NCI-H524 treated with DMSO at 0.1 percent for 48 hours (cell line): Measurements from ENCODE around the gene SESTD1.

Experiments used
- DNase-seq: peaks from one replicate; lab custom pipeline; 2025; lab: John Stamatoyannopoulos, UW

SESTD1 gene

GRCh38 chr2:179191110-179191509, 73.5 kb downstream of the SESTD1 start:
- no peak for DNase-seq

DNA sequence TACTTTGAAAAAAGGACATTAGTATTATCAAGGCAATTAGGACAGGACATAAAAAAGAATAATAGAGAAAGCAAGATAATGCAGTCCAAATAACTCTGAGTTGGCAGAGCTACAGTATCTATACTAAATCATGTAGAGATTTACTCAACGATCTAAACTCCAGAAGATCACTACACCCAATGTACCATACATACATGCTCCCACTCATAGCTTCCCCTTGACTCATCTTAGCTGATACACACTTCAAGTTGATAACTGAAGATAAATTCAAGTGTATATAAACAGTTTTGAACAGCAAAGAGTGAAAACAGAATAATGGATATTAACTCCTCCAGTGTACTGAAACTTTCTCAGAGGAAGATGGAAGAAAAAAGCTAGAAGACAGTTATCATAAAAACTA, 78.5 kb downstream of the SESTD1 start:
- DNase-seq, result no peak

GRCh38 chr2:179184610-179185009, 80.0 kb downstream of the SESTD1 start:
- DNase-seq, result no peak

GRCh38 chr2:179181002-179181401, 83.6 kb downstream of the SESTD1 start:
- DNase-seq, result no peak

DNA sequence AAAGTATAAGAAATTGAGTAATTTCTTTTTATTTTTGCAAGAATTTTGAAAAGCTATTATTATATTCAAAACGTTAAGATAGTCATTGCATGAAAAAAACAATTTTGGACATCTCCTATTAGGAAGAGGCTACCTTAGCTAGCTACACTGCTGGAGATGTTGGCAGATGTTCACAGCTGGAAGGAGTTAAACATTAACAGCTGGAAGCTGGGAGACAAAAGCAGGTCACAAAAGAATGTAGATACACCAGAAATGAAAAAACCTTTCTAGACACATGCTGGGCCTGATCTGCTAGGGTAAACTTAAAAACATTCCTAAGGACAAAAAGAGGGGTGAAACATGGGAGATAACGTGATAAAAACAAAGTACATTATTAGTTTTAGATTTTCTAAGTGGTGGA, 84.4 kb downstream of the SESTD1 start:
- DNase-seq, result no peak

- DNase-seq, result no peak
Measured at GRCh38 chr2:179179719-179180118, 84.9 kb downstream of the SESTD1 start.

DNA sequence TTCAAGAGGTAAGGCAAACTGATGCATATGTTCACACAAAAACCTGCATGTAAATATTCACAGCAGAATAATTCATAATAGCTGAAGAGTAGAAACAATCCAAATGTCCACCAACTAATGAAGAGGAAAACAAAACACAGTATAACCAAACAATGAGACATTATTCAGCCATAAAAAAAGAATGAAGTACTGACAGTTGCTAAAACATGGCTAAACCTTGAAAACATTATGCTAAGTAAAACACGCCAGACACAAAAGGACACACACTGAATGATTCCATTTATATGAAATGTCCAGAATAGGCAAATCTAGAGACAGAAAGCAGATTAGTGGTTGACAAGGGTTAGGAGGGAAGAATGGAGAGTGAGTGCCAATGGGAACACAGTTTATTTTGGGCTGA, 86.9 kb downstream of the SESTD1 start:
- no peak for DNase-seq

GRCh38 chr2:179174240-179174639, 90.4 kb downstream of the SESTD1 start:
- DNase-seq, result no peak

DNA sequence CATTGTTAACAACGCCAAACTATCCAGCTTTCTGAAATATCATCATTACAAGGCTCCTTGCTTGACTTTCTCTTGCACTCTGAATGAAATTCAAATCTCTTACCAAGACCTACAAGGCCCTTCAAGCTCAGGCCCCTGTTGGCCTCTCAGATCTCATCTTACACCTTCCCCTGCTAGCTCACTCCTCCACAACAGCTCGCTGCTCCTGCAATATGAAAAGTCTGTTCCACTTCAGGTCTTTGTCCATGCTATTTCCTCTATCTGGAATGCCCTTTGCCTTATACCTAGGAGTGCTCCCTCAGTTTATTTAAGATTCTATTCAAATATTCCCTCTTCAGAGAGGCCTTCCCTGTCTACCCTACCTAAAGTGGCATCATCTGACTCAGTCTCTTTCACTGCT, 91.7 kb downstream of the SESTD1 start:
- DNase-seq, result no peak

DNA sequence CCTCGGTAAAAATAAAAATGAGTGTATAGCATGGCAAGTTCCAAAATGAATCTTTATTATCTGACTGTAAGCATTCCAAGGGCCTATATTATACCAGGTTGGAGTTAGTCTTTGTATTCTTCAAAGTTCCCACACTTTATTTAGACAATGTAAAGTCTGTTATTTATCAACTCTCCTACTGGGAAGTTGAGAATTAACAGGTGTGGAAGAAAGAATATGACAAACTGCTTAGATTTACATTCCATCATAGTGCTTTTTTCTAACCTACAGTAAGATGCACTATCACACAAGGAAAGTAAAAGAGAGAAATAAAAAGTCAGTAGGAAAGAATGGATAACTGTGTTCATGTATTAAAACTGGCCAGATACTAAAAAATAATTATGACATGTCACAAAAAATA, 93.3 kb downstream of the SESTD1 start:
- no peak for DNase-seq

- DNase-seq, result no peak
Measured at GRCh38 chr2:179170901-179171300, 93.7 kb downstream of the SESTD1 start.

- no peak for DNase-seq
Measured at GRCh38 chr2:179165356-179166000, 99.2 kb downstream of the SESTD1 start.

DNA sequence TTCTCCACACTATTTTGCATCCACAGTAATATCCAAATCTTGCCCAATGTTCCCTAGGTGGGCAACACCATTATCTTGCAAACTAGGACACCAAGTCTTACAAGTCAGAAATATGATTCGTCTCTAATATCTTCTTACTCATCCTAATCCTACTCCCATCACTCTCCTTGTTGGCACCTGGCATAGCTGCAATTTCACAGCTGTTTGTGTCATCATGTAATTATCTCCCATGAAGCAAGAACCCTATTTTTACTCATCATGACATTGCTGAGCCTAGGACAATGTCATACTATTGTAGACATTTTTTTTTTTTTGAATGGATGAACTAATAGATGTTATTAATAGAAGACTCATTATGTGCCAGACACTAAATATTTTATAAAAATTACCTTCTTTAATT, 123.4 kb downstream of the SESTD1 start:
- DNase-seq, result no peak

DNA sequence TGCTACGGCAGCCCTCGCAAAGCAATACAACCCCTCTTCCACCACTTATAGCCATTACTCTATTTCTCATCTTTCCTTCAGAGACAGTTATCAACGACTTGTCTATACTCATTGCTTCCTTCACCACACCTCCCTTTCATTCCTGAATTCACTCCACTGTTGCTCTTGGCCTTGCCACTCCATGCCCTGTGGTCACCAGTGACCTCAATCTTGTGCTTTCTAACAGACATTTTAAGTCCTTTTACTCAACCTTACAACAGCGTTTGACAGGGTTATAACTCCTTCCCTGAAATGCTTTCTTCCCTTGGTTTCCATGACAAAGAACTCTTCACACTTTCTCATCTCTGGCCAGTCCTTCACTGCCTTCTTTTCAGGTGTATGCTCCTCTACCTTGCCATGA, 124.1 kb downstream of the SESTD1 start:
- no peak for DNase-seq

- DNase-seq, result no peak
Measured at GRCh38 chr2:179139506-179139905, 125.1 kb downstream of the SESTD1 start.

DNA sequence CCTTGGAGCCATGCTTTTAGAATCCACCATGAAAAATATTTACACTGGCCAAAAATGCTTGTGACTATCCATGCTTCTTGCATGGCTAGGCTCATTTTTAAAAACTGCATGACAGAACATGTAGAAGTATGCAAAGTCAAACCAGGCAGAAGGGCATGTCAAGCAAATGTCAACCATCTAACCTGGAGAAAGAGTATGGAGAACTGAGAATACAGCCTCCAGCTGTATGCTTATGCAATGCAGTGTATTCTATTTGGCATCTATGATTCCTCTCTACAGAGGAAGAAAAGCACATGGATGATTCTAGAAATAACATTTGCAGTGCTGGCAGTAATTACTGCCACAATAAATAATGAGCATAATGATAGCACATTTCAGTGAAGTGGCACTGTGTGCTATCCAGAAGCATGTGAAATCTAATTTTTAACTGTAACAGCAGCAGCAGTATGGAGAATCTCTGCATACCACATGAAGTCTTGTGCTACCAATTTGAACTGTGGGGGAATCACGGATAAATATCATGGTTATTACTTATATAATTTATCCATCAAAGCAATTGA, 127.4 kb downstream of the SESTD1 start:
- no peak for DNase-seq

- DNase-seq, result no peak
Measured at GRCh38 chr2:179133016-179133415, 131.6 kb downstream of the SESTD1 start.

DNA sequence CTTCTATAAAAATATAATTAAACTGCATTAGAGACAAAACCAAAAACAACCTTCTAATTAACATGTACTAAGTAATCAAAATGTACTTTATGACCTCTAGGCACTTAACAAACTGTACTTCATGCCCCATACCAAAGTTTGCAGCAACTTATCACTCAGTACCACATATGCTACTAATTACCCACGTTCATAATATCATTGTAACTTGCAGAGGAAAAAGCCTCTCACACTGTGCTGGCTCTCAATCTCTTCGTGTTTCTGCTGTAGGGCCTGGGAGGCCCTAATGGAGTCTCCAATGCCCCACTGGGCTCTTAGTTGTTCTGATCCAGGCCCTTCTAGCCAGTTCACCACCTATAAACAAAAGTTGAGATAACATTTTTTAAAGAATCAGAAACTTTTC, 132.6 kb downstream of the SESTD1 start:
- no peak for DNase-seq

GRCh38 chr2:179130560-179130959, 134.1 kb downstream of the SESTD1 start:
- DNase-seq, result no peak

DNA sequence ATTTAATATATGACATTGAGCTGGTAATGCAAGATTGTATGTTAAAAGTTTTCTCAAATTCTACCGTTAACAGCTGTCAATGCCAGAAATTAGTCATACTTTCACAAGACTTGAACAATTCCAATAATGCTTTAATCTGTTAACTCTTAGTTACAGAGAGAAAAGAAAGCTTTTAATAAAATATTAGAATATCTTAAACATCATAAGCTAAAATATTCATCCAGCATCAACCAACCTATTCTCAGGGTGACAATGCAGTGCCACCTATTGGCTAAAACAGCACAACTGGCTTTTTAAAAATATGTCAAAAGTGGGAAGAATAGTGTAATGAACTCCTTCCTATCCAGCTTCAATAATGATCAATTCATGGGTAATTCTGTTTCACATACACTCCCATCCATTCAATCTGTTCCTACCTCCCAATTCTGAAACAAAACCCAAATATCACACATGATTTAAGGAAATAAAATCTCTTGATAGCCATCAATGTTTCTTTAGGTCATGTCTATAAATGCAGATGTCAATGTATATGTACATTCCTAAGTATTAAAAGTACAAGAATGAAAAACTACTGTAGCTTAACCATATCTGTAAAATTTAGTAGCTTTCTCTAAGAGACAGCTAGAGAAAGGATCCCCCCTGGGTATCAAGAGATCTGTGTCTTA, 134.9 kb downstream of the SESTD1 start:
- DNase-seq, result no peak

DNA sequence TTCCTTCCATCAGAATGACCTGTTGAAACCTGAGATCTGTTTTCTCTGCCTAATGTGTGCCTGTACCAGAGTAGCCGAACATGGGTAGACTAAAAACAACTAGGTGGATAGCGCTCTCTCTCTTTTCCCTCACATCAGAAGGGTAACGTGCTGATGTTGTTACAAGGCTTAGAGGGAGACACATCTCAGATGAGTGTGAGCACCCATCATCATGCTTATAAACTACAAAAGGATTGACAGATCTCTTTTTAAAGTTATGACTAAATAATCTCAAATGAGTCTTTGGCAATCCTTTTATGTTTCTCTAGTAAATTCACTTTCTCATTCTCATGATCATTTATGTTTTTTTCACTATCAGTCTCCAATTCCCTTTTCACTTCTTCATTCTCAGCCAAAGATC, 139.2 kb downstream of the SESTD1 start:
- DNase-seq, result no peak

DNA sequence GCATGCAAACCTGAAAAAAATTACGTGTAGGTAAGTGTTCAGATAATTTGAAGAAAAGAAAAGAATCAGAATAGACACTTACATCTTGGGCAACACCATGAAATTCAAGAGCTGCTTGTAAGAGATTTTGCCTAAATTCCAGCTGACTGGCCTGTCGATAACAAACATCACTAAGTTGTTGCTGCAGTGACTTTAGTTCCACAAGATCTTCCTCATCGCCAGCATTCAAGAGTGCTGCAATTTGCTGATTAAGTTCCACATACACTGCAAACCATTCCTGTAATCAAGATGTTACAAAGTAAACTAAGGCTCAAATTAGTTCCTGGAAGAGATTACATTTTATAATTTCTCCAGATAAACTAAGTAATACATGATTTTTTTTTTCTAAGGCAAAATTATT, 140.3 kb downstream of the SESTD1 start:
- DNase-seq, result no peak

DNA sequence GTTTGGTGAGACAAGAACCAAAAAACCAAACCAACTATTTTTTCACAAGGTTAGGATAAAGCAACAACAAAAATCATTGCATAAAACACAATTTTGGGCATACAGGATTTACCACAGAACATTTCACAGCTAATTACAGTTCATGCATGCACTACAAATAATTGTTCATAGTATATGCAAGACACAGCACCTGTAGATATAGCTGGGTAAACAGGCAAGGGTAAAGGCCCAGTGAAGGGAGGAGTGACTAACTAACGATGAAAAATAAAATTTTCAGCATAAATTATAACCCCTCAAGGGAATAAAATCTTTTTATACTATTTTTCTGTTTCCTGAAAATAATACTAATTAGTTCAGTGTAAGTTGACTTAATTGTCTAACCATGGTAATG, 141.4 kb downstream of the SESTD1 start:
- DNase-seq, result no peak

DNA sequence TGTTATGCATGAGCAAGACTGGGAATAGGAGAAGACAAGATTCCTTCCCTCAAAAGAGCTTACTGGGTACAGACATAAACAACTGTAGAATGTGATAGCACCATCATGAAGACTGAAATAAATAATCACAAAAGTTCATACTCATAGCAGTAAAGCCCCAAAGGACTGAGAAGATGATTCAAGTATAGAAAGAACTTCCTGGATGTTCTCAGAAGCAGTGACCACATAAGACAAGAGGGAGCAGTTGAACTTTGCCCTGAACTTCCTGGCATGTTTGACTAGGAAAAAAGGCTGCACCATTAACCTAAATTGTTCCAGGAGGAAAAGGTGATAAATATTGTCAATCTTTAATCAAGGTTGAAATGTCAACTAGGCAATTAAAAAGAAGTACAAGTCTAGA, 156.9 kb downstream of the SESTD1 start:
- no peak for DNase-seq
